NCI-H187 treated with DMSO at 0.1 percent for 48 hours (cell line): ENCODE data around the gene SIRPA.

ENCODE experiments used
- DNase-seq: peaks from one replicate; lab custom pipeline; 2025; lab: John Stamatoyannopoulos, UW

The SIRPA gene

DNA sequence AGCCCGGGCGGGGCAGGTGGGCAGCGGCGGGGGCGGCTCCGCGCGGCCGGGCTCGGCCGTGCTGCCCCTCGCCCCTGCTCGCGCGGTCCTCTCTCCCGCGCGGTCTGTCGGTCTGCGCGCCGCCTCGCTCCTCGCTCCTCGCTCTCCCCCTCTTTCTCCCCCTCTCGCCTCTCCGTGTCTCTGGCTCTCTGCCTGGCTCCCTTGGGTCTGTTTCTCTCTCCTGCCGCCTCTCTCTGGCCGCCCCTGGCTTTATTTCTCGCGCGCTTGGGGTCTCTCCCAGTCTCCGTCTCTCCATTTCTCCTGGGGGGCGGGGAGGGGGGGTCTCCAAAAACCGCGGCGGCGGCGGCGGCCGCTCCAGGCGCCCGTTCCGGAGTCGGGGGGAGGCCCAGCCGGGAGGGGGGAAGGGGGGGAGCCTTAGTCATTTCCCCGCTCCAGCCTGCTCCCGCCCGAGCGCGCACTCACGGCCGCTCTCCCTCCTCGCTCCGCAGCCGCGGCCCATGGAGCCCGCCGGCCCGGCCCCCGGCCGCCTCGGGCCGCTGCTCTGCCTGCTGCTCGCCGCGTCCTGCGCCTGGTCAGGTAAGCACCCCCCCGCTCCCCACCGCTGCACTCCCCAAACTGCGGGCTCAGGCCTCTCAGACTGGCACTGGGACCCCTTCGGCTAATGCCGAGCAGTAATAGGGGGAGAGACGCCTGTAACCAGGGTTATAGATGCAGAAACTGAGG, at the start of gene SIRPA:
Gene SIRPA, plus strand, starts transcription at position 457 of the 723 bp plus-strand sequence. Its CDS starts 41 bp downstream, at position 498.
- DNase-seq: no peak

DNA sequence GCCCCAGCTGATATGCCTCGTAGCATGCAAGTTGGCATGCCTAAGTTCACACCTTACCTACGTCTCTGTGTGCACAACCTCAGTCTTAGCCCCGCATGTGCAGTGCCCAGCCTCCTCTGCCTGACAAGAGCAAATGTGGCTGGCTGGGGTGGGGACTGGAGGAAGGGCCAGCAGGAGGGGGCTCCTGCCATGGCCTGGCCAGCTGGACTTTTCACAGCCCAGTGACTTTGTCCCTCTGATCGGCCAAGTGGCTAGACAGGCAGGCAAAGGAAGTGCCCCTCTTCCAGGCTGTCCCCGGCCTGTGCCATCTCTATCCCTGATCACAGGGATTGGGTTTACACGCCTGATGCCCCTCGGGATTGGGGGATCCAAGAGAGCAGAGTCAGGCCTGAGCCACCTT, 49.5 kb upstream of the SIRPA start:
- DNase-seq: no peak

DNA sequence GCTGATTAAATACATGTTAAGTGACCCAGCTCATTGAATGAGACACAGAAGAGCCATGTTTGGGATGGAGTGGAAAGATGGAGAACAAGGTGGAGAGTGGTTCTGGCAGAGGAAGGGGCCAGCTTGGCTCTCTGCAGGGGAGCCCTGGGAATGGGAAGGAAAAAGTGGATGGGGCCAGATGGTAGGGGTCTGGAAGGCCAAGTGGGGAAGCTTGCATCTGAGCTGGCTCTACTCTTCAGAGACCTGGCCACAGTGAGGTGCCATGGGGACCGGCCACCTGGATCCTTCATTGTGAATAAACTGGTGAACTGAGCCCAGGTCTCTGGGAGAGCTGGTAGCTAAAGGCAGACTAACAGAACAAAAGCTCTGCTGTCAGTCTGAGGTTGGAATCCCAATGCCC, 48.9 kb upstream of the SIRPA start:
- no peak for DNase-seq

DNA sequence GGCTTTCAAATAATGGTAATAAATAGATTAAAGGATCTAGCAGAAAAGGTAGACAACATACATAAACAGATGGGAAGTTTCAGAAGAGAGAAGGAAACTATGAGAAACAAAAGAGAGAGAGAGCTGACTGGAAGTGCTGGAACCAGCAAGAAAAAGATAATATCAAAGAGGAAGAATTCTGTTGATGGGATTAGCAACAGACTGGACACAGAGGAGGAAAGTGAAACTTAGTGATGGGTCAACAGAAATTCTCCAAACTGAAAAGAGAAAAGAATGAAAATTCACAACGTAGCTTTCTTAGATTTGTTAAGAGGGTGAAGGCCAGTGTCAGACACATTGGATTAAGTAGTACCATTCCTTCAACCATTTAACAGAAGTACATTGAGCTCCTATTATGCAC, 48.3 kb upstream of the SIRPA start:
- no peak for DNase-seq

DNA sequence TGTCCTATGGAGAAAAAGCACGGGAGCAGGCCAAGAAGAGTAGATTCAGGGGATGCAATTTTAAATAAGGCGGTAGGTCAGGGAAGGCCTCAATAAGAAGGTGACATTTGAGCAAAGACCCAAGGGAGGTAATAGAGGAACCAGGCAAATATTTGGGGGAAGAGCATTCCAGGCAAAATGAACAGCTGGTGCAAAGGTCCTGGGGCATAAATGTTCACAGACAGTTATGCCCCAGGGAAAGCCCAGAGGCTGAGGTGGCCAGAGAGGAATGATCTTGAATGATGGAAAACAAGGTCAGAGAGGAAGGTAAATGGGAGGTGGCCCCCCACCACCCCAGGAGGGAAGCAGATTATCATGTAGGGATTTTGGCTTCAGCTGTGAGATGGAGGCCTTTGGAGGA, 47.4 kb upstream of the SIRPA start:
- no peak for DNase-seq

DNA sequence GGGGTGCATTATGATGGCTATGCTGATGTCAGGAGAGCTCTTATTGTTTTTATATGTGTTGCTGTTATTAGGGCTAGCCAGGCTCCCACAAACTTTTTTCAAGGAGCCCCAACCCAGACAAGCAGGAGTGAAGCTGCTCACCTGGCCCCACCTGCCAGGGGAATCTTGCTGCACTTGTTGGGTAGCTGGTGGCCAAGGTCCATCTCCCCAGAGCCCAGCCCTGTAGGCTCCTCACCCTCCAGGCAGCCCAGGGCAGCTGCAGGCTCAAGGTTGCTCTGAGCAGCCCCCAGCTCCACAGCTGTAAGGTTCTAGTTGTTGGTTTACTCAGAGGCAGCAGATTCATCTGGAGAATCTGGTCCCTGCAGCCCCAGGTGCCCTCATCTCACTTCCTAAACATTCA, 46.8 kb upstream of the SIRPA start:
- no peak for DNase-seq

DNA sequence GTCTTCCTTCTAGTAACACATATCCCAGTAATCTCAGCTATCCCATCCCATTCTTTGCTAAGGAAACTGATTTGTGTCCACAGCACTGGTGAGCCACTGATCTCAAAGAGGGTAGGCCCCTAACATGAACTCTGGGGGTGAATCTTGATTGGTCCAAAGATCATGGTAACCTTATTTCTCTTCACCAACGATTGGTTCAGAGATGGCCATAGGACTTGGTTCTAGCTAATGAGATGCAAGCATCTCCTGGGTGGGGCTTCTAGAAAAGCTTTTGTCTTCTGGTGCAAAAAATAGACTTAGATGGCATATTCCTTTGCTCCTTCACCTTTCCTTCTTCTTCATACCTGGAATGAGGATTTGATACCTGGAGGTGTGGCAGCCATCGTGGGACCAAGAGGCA, 43.8 kb upstream of the SIRPA start:
- DNase-seq: no peak

DNA sequence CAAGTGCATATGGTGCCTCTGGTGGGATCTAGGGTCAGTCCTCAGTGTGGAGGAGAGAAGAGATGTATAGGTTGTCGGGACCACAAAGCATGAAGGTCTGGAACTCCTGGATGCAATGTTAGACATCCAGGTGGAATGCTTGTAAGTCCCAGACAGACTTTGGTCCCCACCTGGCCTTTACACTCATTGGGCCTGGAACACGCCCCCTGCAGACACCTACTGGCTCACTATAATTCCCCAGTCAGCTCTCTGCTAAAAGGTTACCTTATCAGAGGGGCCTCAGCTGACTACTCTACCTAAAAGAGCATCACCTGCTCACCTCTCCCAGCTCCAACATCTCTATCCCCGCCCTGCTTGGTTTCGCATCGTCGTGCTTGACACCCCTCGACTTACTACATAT, 41.7 kb upstream of the SIRPA start:
- no peak for DNase-seq

DNA sequence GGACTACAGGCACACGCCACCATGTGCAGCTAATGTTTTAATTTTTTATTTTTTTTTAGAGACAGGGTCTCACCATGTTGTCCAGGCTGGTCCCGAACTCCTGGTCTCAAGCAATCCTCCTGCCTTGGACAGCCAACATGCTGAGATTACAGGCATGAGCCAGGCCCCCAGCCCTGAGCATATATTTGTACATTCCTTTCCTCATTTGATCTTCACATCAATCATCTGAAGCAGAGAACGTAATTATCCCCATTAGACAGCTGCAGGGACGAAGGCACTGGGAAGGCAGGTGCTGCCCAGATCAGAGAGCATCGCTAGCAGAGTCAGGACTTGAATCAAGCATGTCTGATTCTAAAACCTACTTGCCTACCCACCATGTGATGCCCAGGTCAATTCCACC, 41.0 kb upstream of the SIRPA start:
- no peak for DNase-seq

DNA sequence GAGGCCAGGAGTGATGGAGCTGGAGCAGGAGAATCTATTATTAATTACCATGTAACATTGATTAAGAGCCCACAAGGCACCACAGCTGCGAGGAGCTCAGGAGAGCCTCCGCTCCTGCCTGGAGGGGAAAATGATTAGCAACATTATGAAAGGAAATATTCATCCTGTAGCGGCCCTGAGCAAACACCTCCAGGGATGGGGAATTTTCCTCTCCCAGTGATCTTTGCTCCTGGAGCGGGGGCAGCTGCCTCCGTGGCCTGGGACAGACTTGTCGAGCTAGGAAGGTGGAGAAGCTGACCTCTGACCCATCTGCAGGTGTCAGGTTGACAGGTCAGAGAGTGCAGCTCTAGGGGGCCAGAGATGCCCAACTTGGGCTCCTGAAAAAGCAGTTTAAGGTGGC, 40.1 kb upstream of the SIRPA start:
- DNase-seq: no peak

DNA sequence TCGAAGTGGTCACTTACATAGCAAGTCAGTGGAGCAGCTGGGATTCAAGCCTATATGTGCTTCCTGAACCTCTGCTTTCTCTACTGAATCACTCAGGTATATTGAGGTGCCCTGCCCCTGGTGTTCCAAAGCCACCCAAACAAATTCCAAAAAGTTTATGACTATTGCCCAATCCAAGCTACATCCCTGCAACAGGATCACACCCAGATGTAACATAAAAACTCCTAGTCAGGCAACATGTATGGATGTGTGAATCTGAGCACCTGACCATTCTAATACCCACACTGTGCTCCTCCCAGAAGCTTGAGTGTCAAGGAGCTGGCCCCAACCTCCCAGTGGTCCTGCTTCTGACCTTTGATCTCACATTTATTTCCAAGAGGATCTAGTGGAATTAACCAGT, 39.5 kb upstream of the SIRPA start:
- no peak for DNase-seq

DNA sequence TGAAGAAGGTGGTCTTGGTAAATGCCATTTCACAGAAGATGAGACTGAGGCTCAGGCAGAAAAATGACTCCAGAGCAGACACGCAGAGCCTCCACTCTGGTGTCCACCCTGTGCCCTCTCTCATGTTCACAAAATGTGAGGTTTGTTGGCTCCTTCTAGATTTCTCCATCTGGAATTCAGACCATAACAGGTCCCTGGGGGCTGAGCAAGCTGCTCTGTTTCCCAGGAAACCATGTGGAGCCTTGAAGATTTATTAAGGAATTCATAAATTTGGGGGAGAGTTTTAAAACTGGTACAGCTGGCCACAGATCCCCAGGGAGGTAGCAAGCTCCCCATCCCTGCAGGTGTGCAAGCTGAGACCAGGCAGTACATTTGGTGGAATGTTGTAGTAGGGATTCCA, 38.8 kb upstream of the SIRPA start:
- DNase-seq: no peak

DNA sequence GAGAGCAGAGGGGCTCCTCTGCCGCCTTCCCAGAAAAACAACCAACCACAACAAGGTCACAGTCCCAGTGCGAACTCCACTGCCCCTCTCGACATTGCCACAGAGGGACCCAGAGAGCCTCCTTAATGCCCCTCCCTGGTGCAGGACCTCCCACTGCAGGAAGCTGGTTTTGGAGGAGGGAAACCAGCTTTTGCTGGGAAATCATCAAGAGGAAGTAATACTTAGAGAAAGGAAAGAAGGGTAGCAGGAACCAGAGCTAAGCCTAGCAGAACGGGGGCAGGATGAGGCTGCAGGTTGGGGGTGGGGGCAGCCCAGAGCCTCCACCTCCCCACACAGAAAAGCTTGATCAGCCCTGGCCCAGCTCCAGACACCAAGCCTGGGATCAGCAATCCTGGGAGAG, 37.7 kb upstream of the SIRPA start:
- no peak for DNase-seq

DNA sequence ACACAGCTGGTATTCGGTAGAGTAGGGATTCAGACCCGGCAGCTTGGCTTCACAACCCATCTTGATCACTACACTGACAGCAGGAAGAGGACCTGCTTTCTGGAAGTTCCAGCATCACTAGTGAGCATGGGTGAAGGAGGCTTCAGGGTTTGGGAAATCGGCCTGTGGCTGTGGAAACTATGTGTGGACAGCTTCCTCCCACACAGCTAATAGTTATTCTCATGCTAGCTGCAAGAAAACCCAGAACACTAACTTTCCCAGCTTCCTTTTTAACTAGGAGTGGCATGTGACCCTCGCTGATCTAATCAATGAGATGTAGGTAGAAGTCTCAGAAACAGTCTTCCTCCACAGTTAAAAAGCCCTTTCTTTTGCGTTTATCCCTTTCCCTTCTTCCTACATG, 36.3 kb upstream of the SIRPA start:
- DNase-seq: no peak

DNA sequence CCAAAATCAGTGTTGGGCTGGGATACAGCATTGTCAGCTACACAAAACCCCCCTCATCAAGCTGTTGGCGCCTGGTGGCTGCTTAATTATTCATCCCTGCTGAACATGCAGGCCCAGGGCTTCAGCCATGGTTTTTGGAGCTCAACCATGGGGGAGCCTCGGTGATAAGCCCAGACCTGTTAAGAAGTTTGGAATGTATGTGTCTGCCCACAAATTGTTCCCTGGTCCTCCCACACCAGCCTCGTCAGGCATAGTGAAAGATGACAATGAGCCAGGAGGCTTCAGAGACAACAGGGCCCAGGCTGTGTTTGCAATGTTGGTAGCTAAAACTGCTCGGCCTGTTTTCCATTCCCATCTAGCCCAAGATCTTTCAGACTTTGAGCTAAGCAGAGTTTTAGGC, 34.8 kb upstream of the SIRPA start:
- DNase-seq: no peak

DNA sequence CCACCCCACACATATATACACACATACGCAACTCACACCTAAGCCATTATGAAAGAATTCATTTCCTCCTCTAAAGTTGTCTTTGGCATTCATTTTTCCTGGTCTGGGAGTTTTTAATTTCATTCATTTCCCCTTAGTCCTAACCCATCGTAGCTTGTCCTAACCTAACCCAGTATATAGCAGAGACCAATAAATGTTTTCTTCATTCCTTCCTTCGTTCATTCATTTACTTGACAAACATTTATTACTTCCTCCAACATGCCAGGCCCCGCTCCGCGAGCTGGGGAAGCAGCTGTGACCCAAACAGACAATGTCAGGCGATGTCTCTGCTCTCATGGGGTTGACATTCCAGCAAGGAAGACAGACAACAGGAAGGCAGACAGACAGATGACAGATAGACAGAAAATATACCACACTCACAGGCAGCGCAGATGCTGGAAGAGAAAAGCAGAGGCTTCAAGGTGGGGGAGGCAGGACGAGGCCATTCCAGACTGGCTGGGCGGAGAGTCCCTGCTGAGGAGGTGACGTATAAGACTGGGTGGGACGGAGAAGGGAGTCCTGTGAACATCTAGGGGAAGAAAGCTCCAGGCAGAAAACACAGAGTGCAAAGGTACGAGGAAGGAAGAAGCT, 33.7 kb upstream of the SIRPA start:
- no peak for DNase-seq

DNA sequence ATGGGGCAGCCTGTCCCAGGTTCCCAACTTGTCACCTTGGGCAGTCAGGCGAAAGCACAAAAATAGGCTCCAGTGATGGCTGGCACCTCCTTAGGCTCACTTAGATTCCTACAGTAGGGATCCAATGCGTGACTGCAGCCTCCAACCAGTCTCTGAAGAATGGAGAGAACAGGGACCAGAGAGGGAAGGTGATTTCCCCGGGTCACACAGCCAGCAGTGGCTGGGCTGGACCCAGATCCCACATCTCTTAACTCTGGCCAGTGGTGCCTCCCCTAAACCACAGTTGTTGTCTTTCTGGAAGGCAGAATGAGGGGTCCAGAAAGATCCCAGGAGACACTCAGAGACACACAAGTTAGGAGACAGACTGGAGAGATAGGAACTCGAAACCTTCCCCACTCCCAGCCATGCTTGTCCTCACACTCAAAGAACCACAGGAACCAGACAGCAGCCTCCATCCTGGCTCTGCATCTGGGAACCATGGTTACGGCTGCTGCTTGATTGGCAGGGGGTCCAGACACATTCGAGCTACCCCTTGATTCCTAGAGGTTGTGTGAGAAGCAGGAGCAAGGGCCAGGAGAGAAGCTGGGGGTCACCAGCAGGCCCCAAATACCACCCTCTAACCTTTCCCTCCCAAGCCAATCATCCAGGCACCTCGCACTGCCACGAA, 33.1 kb upstream of the SIRPA start:
- no peak for DNase-seq

DNA sequence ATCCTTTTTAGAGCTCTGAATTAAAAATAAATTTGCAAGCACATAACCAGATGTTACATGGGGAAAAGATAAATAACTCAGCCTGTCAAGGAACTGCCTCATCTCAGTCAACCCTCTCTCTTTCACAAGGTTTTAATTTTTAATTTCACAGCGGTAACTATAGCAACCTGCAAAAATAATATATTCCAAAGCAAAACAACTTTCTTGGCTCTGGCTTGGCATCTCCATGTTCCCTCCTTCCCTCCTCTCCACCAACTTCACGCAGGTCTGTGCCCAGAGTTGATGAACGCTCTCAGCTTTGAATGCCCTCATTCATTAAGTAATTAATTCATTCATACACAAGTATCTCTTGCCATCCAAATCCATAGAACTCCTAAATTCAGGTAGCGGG, 32.5 kb upstream of the SIRPA start:
- no peak for DNase-seq

DNA sequence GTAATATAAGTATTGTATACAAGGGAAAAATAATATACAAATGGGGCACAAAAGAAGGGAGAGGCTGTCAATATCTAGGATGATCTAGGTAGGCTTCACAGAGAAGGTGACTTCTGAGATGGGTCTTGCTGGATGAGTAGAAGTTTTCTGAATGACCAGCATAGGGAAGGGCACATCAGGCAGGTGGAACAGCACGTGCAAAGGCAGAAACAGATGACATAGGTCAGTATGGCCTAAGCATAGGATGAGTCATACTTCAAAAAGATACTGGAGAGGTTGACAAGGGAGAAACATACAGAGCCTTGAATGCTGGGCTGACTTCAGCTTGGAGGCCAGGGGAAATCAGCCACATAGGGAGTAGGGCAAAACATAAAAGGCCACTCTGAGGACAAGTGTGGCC, 31.9 kb upstream of the SIRPA start:
- DNase-seq: no peak

DNA sequence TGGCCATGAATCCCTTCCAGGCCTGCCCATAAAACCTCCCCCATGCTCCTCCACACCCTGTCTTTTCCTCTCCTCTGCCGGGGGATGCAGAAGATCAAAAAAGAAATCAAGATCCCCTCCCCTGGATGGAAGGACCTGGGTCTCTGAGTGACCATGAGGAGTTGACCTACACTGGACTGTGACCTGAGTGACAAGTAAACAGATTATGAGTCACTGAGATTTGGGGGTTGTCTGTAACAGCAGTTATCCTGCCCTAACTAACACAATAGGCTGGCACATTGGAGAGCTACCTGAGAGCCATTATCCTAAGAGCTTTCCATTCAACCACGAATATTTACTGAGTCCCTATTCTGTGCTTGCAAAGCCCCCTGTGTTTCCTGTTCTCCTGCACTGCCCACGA, 28.4 kb upstream of the SIRPA start:
- DNase-seq: no peak

DNA sequence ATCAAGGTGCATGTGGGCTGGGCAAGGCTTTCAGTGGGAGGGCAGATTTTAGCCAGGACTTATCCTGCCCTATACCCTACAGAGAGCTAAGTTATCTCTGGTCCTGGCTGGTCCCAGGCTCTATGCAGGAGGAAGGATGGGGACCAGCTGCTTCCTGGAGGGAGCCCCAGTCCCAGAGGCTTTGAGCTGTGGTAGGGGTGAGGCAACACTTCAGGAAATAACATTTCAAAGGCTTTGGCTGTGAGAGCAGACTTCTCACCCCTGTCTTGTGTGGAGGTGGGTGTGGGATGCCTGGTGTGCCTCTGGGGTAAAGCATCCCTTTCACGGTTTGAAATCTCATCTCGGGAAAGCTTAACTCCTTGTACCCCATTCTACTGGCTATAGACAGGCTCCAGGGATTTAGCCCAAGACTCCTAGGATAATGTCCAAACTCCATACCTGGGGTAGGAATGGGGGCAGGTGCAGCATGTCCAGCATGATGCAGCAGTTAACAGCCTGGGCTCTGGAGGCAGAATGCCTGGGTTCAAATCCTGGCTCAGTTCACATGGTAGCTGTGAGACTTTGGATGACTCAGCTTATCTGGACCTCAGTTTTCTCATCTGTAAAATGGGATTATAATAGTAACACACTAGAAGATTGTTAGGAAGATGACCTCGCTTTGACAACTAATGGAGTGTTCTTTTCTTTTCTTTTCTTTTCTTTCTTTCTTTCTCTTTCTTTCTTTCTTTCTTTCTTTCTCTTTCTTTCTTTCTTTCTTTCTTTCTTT, 27.5 kb upstream of the SIRPA start:
- no peak for DNase-seq

DNA sequence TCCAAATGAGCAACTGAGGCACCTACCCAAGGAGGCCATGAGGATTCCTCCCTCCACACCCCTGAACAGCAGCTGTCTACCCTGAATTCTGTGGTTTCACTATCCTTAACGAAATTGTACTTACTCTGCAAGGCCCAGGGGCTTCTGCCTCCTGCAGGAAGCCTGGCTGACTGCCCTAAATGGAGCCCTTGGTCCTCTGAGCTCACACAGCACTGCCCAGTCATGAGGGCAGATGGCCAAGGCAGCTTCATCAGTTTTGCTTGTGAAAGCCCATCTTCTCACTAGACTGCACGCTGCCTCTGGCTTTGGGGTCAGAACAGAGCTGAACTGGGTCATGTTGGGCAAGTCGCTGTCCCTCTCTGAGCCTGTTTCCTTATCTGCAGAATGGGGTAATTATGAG, 26.4 kb upstream of the SIRPA start:
- DNase-seq: no peak

DNA sequence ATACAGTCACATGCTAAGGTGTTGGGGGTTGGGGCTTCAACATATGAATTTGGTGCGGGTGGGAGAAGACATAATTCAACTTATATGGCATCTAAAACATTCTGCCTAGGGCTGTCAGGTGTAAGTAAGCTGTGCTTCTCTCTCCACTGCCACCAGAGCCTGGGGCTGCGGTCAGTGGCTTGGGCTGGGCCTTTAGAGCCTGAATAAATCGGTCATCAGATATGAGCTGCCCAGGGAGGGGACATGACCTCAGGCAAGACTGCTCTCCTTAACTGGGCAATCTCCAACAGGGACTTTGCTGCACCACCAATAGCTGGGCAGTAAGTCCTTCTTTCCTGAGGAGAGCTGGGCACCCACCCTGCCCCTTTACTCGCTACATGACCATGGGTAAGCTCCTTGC, 24.9 kb upstream of the SIRPA start:
- no peak for DNase-seq
